HG02763 (cell line): ENCODE data around the gene DLGAP1.

ENCODE experiments used
- ATAC-seq: cut with Tn5 transposase; IDR thresholded peaks from one replicate; pipeline ENCODE4 v1.9.1; 2021; ENCODE audit warnings: mild to moderate bottlenecking, moderate library complexity; ENCODE audit not compliant: unreplicated experiment

DLGAP1 gene

GRCh38 chr18:3526421-3527354, 928.4 kb downstream of the DLGAP1 start:
- ATAC-seq, result peak; percentile 59

- ATAC-seq, result peak; percentile 64
These were observed 929.2 kb downstream of the DLGAP1 start for GRCh38 chr18:3525870-3526420.

GRCh38 chr18:3524706-3525105, 930.4 kb downstream of the DLGAP1 start:
- no peak for ATAC-seq

GRCh38 chr18:3520230-3521085, 934.6 kb downstream of the DLGAP1 start:
- ATAC-seq, result no peak

GRCh38 chr18:3514312-3515216, 940.5 kb downstream of the DLGAP1 start:
- no peak for ATAC-seq

GRCh38 chr18:3513481-3513880, 941.6 kb downstream of the DLGAP1 start:
- ATAC-seq, result peak; percentile 60

GRCh38 chr18:3511980-3512379, 943.1 kb downstream of the DLGAP1 start:
- ATAC-seq, result no peak

GRCh38 chr18:3510896-3511295, 944.2 kb downstream of the DLGAP1 start:
- ATAC-seq, result no peak

- ATAC-seq, result no peak
These were observed 945.1 kb downstream of the DLGAP1 start for GRCh38 chr18:3510024-3510423.

- ATAC-seq, result no peak
These were observed 946.2 kb downstream of the DLGAP1 start for GRCh38 chr18:3508576-3509549.

GRCh38 chr18:3504637-3505036, 950.5 kb downstream of the DLGAP1 start:
- ATAC-seq, result no peak

- ATAC-seq, result no peak
These were observed 952.5 kb downstream of the DLGAP1 start for GRCh38 chr18:3502650-3503049.

GRCh38 chr18:3500016-3500415, 955.1 kb downstream of the DLGAP1 start:
- ATAC-seq, result no peak

- no peak for ATAC-seq
These were observed 955.6 kb downstream of the DLGAP1 start for GRCh38 chr18:3499501-3499900.

- no peak for ATAC-seq
These were observed 956.2 kb downstream of the DLGAP1 start for GRCh38 chr18:3498698-3499471.

GRCh38 chr18:3495691-3496430, 959.2 kb downstream of the DLGAP1 start:
- no peak for ATAC-seq

GRCh38 chr18:3494569-3494968, 960.5 kb downstream of the DLGAP1 start:
- ATAC-seq, result no peak

- no peak for ATAC-seq
These were observed 960.9 kb downstream of the DLGAP1 start for GRCh38 chr18:3494245-3494526.
